ENCODE measurements around the gene ERI2. TPM values are rescaled to one million over a fixed set of nuclear protein-coding genes. Genes with fewer than 3 reads are reported as not detected.

The ERI2 gene
- total and polyA plus RNA-seq, 2 of the 4 experiments (the other 2 are of a cell fraction), result 7.5 to 10.2 TPM

DNA sequence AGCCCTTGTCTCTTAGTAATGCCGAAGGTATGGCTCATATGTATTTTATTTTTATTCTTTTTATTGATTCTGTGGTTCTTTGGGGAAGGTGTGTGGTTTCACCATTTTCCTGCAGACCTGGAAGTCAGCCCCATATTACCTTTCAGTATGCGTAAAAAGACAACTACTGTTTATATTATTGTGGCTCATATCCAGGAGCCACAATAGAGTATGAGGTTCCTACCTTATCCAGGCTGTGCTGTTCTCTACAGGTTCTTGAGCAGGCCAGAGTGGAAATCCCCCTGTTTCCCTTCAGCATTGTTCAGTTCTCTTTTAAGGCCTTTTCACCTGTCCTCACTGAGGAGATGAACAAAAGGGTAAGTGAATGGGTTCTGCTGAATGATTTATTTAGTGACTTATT is 33.2 kb upstream of the ERI2 start:
- dilution Hi-C loops (cut with HindIII; ENCODE audit: low sequenced_read_pairs, unreplicated experiment), result no loop called here
- Histone ChIP-seq H2AK9ac (replicated peaks; ENCODE audit: low read depth, low read length, poor library complexity) (no peak overlapping the region), H2AK5ac (ENCODE audit: low read depth, low read length) (no peak overlapping the region), H2AFZ (replicated peaks; ENCODE audit: low read length, poor library complexity) (no peak overlapping the region), H3K27me3 (ENCODE audit: control insufficient read depth, insufficient read depth, low read length) (no peaks in the 10 kb centered on the region), H3K23ac (ENCODE audit: low read depth, low read length) (no peak overlapping the region), H3K36me3 (ENCODE audit: control insufficient read depth, insufficient read depth, low read length) (0 out of 2 replicates have a peak, but pooled peaks cover 4% of the 10 kb centered on the region), H3K4me1 (ENCODE audit: control insufficient read depth, insufficient read depth, low read length) (no peaks in the 10 kb centered on the region), H3K18ac (ENCODE audit: low read depth, low read length) (no peak overlapping the region), H3K79me1 (ENCODE audit: low read depth in 1 of 2, low read length in 2 of 2) (no peaks in the 10 kb centered on the region; a peak in 1 of 4 replicates), H3K27ac (ENCODE audit: insufficient read depth, low read length) (no peak overlapping the region), H3K9me1 (ENCODE audit: insufficient read depth, low read length) (no peaks in the 10 kb centered on the region), H3K4me2 (ENCODE audit: low read depth, low read length) (no peak overlapping the region), H3K14ac (replicated peaks; ENCODE audit: low read depth, low read length) (no peak overlapping the region), H3K4me3 (ENCODE audit: insufficient read depth, low read depth, low read length) (no peak overlapping the region), H3K4ac (ENCODE audit: low read depth, low read length) (no peak overlapping the region), H2BK5ac (ENCODE audit: low read depth, low read length, poor library complexity, severe bottlenecking) (no peak overlapping the region), H4K20me1 (ENCODE audit: insufficient read depth, low read length) (no peaks in the 10 kb centered on the region), H4K8ac (ENCODE audit: low read depth in 2 of 2, low read length in 2 of 2) (no peak overlapping the region), H2BK120ac (ENCODE audit: low read depth, low read length) (no peak overlapping the region), H3K9ac (ENCODE audit: low read depth, low read length) (no peak overlapping the region), H4K5ac (ENCODE audit: low read depth, low read length) (no peak overlapping the region), H2BK20ac (ENCODE audit: low read depth, low read length) (no peak overlapping the region), H3K9me3 (ENCODE audit: control insufficient read depth, insufficient read depth, low read length) (no peaks in the 10 kb centered on the region), H3K56ac (ENCODE audit: extremely low read depth, insufficient read depth, low read length) (no peak overlapping the region), H2BK15ac (ENCODE audit: low read depth, low read length) (no peak overlapping the region), H4K91ac (ENCODE audit: insufficient read depth, low read depth, low read length) (no peak overlapping the region)
- intact Hi-C loops (cut with micrococcal nuclease), result no loop called here
- ATAC-seq (ENCODE audit: low read depth), result no peak
- no peak for TF ChIP-seq MXI1 (IDR thresholded peaks at IDR 0.05; ENCODE audit: borderline replicate concordance, low read depth, low read length)
- TF ChIP-seq RAD21 (IDR thresholded peaks at IDR 0.05; ENCODE audit: low read length), result no peak
- TF ChIP-seq, protein P1, sequence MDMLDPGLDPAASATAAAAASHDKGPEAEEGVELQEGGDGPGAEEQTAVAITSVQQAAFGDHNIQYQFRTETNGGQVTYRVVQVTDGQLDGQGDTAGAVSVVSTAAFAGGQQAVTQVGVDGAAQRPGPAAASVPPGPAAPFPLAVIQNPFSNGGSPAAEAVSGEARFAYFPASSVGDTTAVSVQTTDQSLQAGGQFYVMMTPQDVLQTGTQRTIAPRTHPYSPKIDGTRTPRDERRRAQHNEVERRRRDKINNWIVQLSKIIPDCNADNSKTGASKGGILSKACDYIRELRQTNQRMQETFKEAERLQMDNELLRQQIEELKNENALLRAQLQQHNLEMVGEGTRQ (IDR thresholded peaks at IDR 0.05; ENCODE audit: low read depth, low read length), result no peak
- TF ChIP-seq, protein P2, sequence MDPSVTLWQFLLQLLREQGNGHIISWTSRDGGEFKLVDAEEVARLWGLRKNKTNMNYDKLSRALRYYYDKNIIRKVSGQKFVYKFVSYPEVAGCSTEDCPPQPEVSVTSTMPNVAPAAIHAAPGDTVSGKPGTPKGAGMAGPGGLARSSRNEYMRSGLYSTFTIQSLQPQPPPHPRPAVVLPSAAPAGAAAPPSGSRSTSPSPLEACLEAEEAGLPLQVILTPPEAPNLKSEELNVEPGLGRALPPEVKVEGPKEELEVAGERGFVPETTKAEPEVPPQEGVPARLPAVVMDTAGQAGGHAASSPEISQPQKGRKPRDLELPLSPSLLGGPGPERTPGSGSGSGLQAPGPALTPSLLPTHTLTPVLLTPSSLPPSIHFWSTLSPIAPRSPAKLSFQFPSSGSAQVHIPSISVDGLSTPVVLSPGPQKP (IDR thresholded peaks at IDR 0.05; ENCODE audit: borderline replicate concordance, low read depth, low read length), result no peak
- no peak for TF ChIP-seq RFX5 (IDR thresholded peaks at IDR 0.05; ENCODE audit: low read depth, low read length)
- no peak for TF ChIP-seq POLR2A (IDR thresholded peaks at IDR 0.05; ENCODE audit: low read depth, low read length)
- no peak for TF ChIP-seq CEBPB (IDR thresholded peaks at IDR 0.05; ENCODE audit: low read depth, low read length)
- no peak for TF ChIP-seq MAZ (IDR thresholded peaks at IDR 0.05; ENCODE audit: borderline replicate concordance, low read depth, low read length)
- TF ChIP-seq FOS (IDR thresholded peaks at IDR 0.05; ENCODE audit: low read depth, low read length), result no peak
- TF ChIP-seq, protein P3, sequence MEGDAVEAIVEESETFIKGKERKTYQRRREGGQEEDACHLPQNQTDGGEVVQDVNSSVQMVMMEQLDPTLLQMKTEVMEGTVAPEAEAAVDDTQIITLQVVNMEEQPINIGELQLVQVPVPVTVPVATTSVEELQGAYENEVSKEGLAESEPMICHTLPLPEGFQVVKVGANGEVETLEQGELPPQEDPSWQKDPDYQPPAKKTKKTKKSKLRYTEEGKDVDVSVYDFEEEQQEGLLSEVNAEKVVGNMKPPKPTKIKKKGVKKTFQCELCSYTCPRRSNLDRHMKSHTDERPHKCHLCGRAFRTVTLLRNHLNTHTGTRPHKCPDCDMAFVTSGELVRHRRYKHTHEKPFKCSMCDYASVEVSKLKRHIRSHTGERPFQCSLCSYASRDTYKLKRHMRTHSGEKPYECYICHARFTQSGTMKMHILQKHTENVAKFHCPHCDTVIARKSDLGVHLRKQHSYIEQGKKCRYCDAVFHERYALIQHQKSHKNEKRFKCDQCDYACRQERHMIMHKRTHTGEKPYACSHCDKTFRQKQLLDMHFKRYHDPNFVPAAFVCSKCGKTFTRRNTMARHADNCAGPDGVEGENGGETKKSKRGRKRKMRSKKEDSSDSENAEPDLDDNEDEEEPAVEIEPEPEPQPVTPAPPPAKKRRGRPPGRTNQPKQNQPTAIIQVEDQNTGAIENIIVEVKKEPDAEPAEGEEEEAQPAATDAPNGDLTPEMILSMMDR (conservative IDR thresholded peaks at IDR 0.05; ENCODE audit: low read depth, low read length), result no peak
- TF ChIP-seq MAFK (IDR thresholded peaks at IDR 0.05; ENCODE audit: low read depth, low read length), result no peak
- TF ChIP-seq NFE2L2 (IDR thresholded peaks at IDR 0.05; ENCODE audit: low read depth, low read length), result no peak
- POLR2A ChIA-PET (ENCODE audit: unreplicated experiment), result no interaction called here
- in situ Hi-C loops (cut with MboI; ENCODE audit: low sequenced_read_pairs), result no loop called here
- no CpG with 5 or more reads among the region's 2 CpGs for WGBS, 2 experiments (ENCODE audit: extremely low coverage in 2 of 2, insufficient read length in 1 of 2)
- no TSS peak for BruUV-seq (replicated peaks)
- CTCF ChIA-PET, result interaction anchor here (0.6 kb wide), 1 partner anchor 78 kb away, joined by 5 read pairs; no protein-coding TSS in a partner anchor
- no peak for DNase-seq

Measured in IMR-90 (cell line).